PC-3 (cell line): ENCODE results near the gene TFDP1. TPM values are rescaled to one million over a fixed set of nuclear protein-coding genes. Genes with fewer than 3 reads are reported as not detected.

ENCODE experiments used
- ATAC-seq: fragments of 200-7000 bp; cut with Tn5 transposase; 2 replicates; pipeline ENCODE4 v1.9.1; 2020; ENCODE audit warnings: mild to moderate bottlenecking, moderate library complexity
- BruUV-seq: library from RNA; stranded (reverse); fragments of 400-500 nt; replicated peaks from 2 replicates; lab custom pipeline; 2021; lab: Mats Ljungman, UMichigan
- CTCF ChIA-PET: fragments of 300-600 bp; sonication (Branson Sonifier 250); formaldehyde crosslinking; loops from one replicate; lab custom pipeline; 2022; ENCODE audit warnings: antibody characterized with exemption; lab: Charles Lee
- POLR2A ChIA-PET: fragments of 300-600 bp; sonication (Branson Sonifier 250); formaldehyde crosslinking; loops from one replicate; lab custom pipeline; 2022; ENCODE audit warnings: antibody characterized with exemption; ENCODE audit not compliant: unreplicated experiment; lab: Charles Lee
- DNase-seq: peaks from one replicate; pipeline ENCODE4 v3.0.0-alpha.2; 2015
- H2AFZ ChIP-seq: fragments of 300-600 bp; sonication (generic); 2 replicates; pipeline ENCODE4 v1.6.0; 2016; ENCODE audit warnings: antibody characterized with exemption, low read length
- H3F3A ChIP-seq: fragments of 300-600 bp; sonication (generic); one replicate; pipeline ENCODE4 v1.6.0; 2017; ENCODE audit warnings: antibody characterized with exemption, low read length, control low read depth, mild to moderate bottlenecking; ENCODE audit not compliant: unreplicated experiment
- H3K27ac ChIP-seq: fragments of 300-600 bp; sonication (generic); 2 replicates; pipeline ENCODE4 v1.5.1; 2016; ENCODE audit warnings: mild to moderate bottlenecking, low read length
- H3K27me3 ChIP-seq: fragments of 300-600 bp; sonication (generic); 2 replicates; pipeline ENCODE4 v1.6.1; 2016; ENCODE audit warnings: low read length, mixed read lengths
- H3K36me3 ChIP-seq: fragments of 300-600 bp; sonication (generic); 2 replicates; pipeline ENCODE4 v1.6.1; 2016; ENCODE audit warnings: low read depth, mixed run types, low read length, mixed read lengths
- H3K4me1 ChIP-seq: fragments of 300-600 bp; sonication (generic); 2 replicates; pipeline ENCODE4 v1.5.1; 2016; ENCODE audit warnings: low read length; ENCODE audit not compliant: insufficient read depth
- H3K4me2 ChIP-seq: fragments of 300-600 bp; sonication (generic); 2 replicates; pipeline ENCODE4 v1.6.0; 2016; ENCODE audit warnings: low read length
- H3K4me3 ChIP-seq: fragments of 300-600 bp; sonication (generic); 2 replicates; pipeline ENCODE4 v1.5.1; 2016; ENCODE audit warnings: mild to moderate bottlenecking, low read length, mixed read lengths
- H3K79me2 ChIP-seq: fragments of 300-600 bp; sonication (generic); 2 replicates; pipeline ENCODE4 v1.6.1; 2017; ENCODE audit warnings: low read length, mixed read lengths
- H3K9ac ChIP-seq: fragments of 300-600 bp; sonication (generic); 2 replicates; pipeline ENCODE4 v1.6.0; 2016; ENCODE audit warnings: mild to moderate bottlenecking, low read length
- H3K9me2 ChIP-seq: fragments of 300-600 bp; sonication (generic); replicated peaks from 2 replicates; pipeline ENCODE4 v1.6.1; 2016; ENCODE audit warnings: mixed run types, low read length, mixed read lengths
- H3K9me3 ChIP-seq: fragments of 300-600 bp; sonication (generic); 2 replicates; pipeline ENCODE4 v1.6.1; 2016; ENCODE audit warnings: low read length, mixed read lengths
- H4K20me1 ChIP-seq: fragments of 300-600 bp; sonication (generic); 2 replicates; pipeline ENCODE4 v1.6.1; 2016; ENCODE audit warnings: low read length, mixed read lengths
- CTCF ChIP-seq: fragments of 300-600 bp; sonication (generic); conservative IDR thresholded peaks from 2 replicates; pipeline ENCODE4 v1.5.1; 2017; ENCODE audit warnings: antibody characterized with exemption, low read depth, mild to moderate bottlenecking, low read length
- EZH2 ChIP-seq: fragments of 300-600 bp; sonication (generic); IDR thresholded peaks from one replicate; pipeline ENCODE4 v1.6.1; 2017; ENCODE audit warnings: antibody characterized with exemption, mild to moderate bottlenecking, low read length; ENCODE audit not compliant: unreplicated experiment
- EZH2phosphoT487 ChIP-seq: fragments of 300-600 bp; sonication (generic); IDR thresholded peaks from 2 replicates; pipeline ENCODE4 v1.6.1; 2018; ENCODE audit warnings: mild to moderate bottlenecking, antibody characterized with exemption, low read length, borderline replicate concordance
- intact Hi-C: fragments of 100-400 bp; cut with micrococcal nuclease; formaldehyde crosslinking; loops from 2 replicates; pipeline ENCODE4 v1.9.0; 2023
- total RNA-seq: library from RNA; depleted of rRNA; stranded (reverse); fragments of >200 nt; gene quantifications from 2 replicates; pipeline ENCODE4 v1.2.3, GENCODE V29; 2014

Gene TFDP1
- total RNA-seq, 1 experiment from 2014 or later, result 89.5 TPM

GRCh38 chr13:113634279-113635047, 49.9 kb downstream of the TFDP1 start:
- Histone ChIP-seq H3K27me3 (no peaks in the 10 kb centered on the region), H4K20me1 (no peaks in the 10 kb centered on the region), H3K9me3 (no peaks in the 10 kb centered on the region), H3K36me3 (peaks cover 23% of the 10 kb centered on the region), H3K27ac (no peak overlapping the region), H3K9ac (no peak overlapping the region), H3K4me3 (no peak overlapping the region), H3K4me1 (no peaks in the 10 kb centered on the region), H3K79me2 (peaks cover 11% of the 10 kb centered on the region), H3F3A (no peaks in the 10 kb centered on the region), H2AFZ (no peak overlapping the region), H3K4me2 (no peak overlapping the region), H3K9me2 (no peaks in the 10 kb centered on the region)
- no TSS peak for BruUV-seq
- no peak for TF ChIP-seq EZH2phosphoT487
- CTCF ChIA-PET, result no interaction called here
- POLR2A ChIA-PET, result no interaction called here
- DNase-seq, result no peak
- no peak for ATAC-seq
- intact Hi-C loops, result loop anchor here (2.0 kb wide), 1 partner anchor 14 kb away; no protein-coding TSS in a partner anchor

- no peak overlapping the region for H3K27ac ChIP-seq
- no peaks in the 10 kb centered on the region for H3K9me2 ChIP-seq
- H3K9ac ChIP-seq, result no peak overlapping the region
- intact Hi-C loops, result loop anchor here (2.0 kb wide), 1 partner anchor 14 kb away; no protein-coding TSS in a partner anchor
- no peaks in the 10 kb centered on the region for H3F3A ChIP-seq
- no peaks in the 10 kb centered on the region for H3K27me3 ChIP-seq
- no peak for TF ChIP-seq EZH2phosphoT487
- TF ChIP-seq CTCF, result no peak
- TF ChIP-seq EZH2, result no peak
- ChIA-PET POLR2A (no interaction called here), CTCF (no interaction called here)
- H3K79me2 ChIP-seq, result peaks cover 5% of the 10 kb centered on the region
- BruUV-seq, result no TSS peak
- ATAC-seq, result no peak
- peaks cover 27% of the 10 kb centered on the region for H3K36me3 ChIP-seq
- H2AFZ ChIP-seq, result no peak overlapping the region
- H3K9me3 ChIP-seq, result no peaks in the 10 kb centered on the region
- H4K20me1 ChIP-seq, result no peaks in the 10 kb centered on the region
- H3K4me1 ChIP-seq, result no peaks in the 10 kb centered on the region
- H3K4me2 ChIP-seq, result no peak overlapping the region
- H3K4me3 ChIP-seq, result no peak overlapping the region
- DNase-seq, result no peak
Observed at GRCh38 chr13:113635048-113635420, 50.5 kb downstream of the TFDP1 start.

GRCh38 chr13:113635709-113636108, 51.2 kb downstream of the TFDP1 start:
- CTCF ChIA-PET, result no interaction called here
- Histone ChIP-seq H3K36me3 (peaks cover 31% of the 10 kb centered on the region), H3K9me2 (no peaks in the 10 kb centered on the region)

More at GRCh38 chr13:113635709-113636108, 51.2 kb downstream of the TFDP1 start:
- DNase-seq (no peak), ATAC-seq (no peak)
- Histone ChIP-seq H3K4me3 (no peak overlapping the region), H3K79me2 (no peaks in the 10 kb centered on the region), H2AFZ (no peak overlapping the region), H4K20me1 (no peaks in the 10 kb centered on the region), H3K9me3 (no peaks in the 10 kb centered on the region), H3K4me1 (no peaks in the 10 kb centered on the region), H3K27ac (no peak overlapping the region), H3F3A (no peaks in the 10 kb centered on the region), H3K9ac (no peak overlapping the region), H3K27me3 (no peaks in the 10 kb centered on the region), H3K4me2 (no peak overlapping the region)
- TF ChIP-seq EZH2phosphoT487, result no peak
- no peak for TF ChIP-seq EZH2
- no peak for TF ChIP-seq CTCF
- POLR2A ChIA-PET, result no interaction called here
- BruUV-seq, result no TSS peak
- intact Hi-C loops, result loop anchor here (2.0 kb wide), 1 partner anchor 13 kb away; no protein-coding TSS in a partner anchor
